Stimulated activated CD4-positive, alpha-beta T cell treated with anti-CD3 and anti-CD28 coated beads, Interleukin-1b, Interleukin-23, amount 100 ng/mL, for 48 hours (primary cell): ENCODE measurements around the gene SEC16A.
A peak's percentile ranks its signal among the peaks of the same experiment; 100 is the strongest.

Source experiments
- DNase-seq: peaks from one replicate; pipeline ENCODE4 v3.0.0-alpha.2; 2020

Gene SEC16A

GRCh38 chr9:136502940-136503550 lies 20.2 kb upstream of the SEC16A start:
- DNase-seq: no peak

- no peak for DNase-seq
These were observed 19.4 kb upstream of the SEC16A start for GRCh38 chr9:136502196-136502595.

- no peak for DNase-seq
These were observed 18.8 kb upstream of the SEC16A start for GRCh38 chr9:136501686-136502085.

DNA sequence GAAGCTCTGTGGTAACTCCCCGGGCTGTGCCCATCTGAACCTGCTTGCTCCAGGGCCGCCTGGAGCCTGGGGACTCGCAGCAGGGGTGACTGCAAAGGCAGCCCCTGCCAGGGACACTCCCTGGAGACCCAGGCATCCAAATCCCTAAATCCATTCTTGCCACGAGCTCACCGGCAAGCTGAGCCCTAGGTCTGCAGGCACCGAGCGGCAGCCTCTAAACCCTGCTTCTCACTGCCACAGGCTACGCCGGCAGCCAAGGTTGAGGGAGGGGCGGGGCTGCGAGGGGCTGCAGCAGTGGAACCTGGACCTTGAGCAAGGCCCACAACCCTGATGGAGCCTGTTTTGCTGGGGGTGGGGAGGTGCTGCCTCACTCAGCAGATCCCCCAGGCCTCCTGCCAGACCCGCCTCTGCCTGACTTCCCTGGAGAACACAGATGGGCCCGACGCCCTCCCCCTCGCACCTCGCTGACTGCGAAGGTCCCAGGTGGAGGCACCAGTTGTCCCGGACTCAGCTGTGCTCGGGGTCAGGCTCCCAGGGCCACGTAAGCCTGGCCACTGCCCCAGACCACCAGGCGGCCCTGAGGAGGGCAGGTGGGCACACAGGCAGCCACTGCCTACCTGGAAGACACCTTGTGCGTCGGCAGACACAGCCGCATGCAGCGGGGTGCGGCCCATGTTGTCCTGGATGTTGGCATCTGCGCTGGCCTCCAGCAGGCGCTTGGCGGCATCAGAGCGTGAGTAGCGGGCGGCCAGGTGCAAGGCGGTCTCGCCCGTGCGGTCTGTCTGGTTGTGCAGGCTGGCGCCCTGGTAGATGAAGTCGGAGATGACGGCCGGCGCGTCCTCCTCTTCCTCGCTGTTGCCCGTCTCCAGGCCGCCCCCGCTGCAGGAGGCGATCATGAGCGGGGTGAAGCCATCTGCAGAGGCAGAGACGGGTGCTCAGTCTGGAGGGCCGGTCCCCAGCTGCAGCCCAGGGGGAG lies 17.4 kb upstream of the SEC16A start:
- DNase-seq: no peak

DNA sequence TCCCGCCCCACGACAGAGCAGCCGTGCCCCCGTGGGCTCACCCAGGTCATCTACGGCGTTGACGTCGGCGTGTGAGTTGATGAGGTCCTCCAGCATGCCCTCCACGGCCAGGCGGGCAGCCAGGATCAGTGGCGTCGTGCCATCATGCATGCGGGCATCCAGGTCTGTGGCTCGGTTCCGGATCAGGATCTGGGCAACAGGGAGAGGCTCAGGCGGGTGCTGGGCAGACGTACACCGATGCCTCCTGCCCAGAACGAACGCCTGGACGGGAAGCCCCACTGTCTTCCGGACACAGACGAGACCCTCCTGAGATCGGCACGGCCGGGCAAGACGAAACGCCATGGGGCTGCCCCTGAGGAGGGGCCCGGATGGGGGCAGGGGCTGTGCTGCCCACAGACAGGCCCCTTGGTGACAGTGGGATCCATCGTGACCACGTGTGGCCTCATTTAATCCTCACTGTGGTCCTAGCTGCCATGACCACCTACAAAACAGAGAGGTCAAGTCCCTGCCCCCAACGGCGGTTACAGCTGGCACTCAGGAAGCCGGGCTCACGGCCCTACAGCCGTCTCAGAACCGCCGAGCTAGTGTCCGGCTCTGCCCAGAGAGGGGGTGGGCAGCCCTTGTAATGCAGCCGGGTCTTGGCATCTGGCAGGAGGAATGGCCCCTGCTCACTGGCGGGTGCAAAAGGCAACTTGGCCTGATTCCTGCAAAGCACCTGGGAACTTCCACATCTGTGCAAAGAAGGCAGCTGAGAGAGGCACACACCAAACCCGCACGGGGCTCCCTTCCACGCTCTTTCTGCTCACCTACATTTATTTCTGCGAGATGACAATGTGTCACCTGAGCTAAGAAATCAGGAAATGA lies 16.5 kb upstream of the SEC16A start:
- DNase-seq: no peak

GRCh38 chr9:136497916-136498695 lies 15.3 kb upstream of the SEC16A start:
- DNase-seq: no peak

DNA sequence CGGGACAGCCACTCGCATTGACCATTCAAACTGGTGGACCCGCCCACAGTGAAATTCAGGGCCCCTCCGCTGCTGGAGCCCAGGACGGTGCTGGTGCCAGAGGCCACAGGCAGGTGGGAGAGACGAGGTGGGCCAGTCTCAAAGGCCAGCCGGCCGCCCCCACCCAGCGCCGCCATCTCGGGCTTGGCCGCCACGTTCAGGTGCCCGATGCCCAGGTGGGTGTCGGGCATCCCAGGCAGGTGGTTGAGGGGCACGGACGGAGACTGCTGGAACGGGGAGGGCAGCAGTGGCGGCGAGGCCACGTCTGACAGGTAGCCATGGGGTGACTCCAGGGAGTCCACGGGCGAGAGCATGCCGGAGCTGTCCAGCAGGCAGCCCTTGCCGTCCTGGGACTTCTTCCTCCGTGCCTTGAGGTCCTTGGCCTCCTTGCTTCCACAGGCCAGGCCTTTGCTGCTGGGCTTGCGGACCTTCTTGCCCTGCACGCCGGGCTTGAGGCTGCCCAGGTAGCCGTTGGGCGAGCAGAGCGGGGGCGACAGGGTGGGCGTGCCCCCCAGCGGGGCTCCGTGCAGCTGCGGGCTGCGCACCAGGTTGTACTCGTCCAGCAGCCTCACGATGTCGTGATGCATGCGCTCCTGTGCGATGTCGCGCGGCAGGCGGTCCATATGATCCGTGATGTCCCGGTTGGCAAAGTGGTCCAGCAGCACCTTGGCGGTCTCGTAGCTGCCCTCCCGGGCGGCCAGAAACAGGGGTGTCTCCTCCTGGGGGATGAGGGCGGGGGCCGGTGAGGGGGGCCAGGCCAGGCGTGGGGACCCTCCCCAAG lies 14.2 kb upstream of the SEC16A start:
- DNase-seq: no peak

DNA sequence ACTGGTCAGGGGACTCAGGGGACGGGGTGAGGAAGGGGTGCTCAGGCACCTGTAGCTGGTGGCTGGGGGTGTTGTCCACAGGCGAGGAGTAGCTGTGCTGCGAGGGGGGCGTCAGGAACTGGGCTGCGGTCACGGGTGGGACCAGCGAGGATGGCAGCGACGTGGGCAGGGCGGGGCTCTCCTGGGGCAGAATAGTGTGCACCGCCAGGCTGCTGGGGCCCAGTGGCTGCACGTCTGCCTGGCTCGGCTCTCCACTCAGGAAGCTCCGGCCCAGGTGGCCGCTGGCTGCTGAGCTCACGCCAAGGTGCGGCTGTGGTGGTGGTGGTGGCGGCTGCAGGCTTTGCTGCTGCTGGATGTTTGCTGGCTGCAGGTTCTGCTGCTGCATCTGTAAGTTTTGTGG lies 13.3 kb upstream of the SEC16A start:
- DNase-seq: no peak

GRCh38 chr9:136495238-136495800 lies 12.5 kb upstream of the SEC16A start:
- DNase-seq: no peak

GRCh38 chr9:136494531-136495215 lies 11.8 kb upstream of the SEC16A start:
- DNase-seq: no peak

- DNase-seq: no peak
These were observed 11.2 kb upstream of the SEC16A start for GRCh38 chr9:136494012-136494411.

DNA sequence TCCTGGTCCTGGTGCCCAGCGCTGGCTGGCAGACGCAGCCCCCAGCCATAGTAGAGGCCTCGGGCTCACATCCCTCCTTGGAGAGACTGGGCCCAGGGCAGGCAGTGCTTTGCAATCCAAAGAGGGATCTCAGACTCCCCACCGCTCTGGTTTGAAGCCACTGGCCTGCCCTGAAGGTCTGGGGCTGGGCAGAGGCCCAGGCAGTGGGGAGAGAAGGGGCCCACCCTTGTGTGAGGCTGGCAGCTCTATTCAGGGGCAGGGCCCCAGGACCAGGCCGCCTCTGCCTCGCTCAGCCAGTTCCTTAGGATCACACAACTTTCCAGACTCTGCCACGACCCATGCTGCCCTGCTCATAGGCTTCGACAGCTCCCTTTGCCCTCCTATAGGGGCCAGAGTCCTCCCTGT lies 10.7 kb upstream of the SEC16A start:
- no peak for DNase-seq

- DNase-seq: no peak
These were observed 10.2 kb upstream of the SEC16A start for GRCh38 chr9:136492978-136493522.

DNA sequence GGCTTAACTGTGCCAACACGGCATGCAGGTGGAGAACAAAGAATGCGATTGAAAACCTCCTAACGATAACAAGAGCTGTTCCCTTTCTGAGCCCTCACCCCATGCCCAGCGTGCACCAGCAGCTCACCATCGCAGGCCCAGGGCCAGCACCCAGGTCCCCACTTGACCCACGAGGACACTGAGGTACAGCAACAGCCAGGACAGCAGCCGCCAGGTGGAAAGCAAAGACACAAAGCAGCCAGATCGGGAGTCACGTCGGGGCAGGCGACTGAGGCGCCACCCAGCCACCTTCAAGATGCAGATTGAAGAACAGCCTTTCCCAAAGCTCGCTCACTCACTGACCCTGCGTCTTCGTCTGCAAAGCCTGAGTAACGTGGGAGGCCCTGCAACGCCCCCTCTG lies 6.9 kb upstream of the SEC16A start:
- no peak for DNase-seq

DNA sequence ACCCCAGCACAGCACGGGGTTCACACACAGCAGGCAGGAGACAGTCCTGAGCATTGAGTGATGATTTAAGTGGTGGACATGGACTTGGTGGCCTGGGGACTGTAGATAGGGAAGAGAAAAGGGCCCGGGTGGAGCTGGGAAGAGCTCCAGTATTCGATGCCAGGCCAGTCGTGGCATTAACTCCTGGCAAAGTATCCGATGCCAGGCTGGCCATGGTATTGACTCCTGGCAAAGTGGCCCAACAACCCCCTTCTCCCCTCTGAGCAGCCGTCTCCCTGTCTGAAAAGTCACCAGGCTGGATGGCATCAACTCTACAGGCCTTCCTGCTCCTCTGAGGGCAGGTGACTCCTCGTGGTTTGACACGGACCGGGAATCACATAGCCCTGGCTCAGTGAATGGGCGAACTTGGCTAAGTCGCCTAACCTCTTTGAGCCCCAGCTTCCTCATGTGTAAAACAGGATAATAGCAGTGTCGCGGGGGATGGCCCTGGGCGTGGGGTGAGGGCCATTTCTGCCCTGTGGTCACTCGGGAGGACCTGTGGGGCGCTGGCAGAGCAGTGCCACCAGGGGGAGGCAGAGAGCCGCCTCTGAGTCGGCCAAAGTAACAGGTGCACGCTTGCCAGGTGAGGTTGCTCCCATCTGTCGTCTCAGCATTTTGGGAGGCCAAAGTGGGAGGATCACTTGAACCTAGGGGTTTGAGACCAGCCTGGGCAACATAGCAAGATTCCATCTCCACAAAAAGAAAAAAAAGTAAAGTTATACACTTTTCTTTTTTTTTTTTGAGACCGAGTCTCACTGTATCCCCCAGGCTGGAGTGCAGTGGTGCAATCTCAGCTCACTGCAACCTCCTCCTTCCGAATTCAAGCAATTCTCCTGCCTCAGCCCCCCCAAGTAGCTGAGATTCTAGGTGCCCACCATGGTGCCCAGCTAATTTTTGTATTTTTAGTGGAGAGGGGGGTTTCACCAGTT lies 5.7 kb upstream of the SEC16A start:
- peak; percentile 71 for DNase-seq

DNA sequence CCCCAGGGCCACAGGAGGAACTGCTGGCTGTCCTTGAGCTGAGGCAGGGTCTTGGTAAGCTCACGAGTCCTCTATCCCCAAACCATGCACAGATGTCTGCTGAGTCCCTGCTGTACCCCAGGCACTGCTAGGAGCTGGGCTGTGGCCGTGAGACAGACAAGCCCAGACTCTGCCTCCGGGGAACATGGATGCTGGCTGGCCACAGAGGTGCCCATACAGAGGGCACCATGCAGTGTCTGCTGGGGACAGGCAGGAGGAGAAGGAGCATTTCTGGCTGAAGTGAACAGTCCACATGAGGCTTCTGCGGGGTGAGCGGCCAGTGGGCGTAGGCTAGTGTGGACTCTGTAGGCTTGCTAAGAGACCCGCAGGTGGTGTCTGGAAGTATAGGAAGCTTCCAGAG lies 4.8 kb upstream of the SEC16A start:
- no peak for DNase-seq

GRCh38 chr9:136486823-136487620 lies 4.2 kb upstream of the SEC16A start:
- no peak for DNase-seq

DNA sequence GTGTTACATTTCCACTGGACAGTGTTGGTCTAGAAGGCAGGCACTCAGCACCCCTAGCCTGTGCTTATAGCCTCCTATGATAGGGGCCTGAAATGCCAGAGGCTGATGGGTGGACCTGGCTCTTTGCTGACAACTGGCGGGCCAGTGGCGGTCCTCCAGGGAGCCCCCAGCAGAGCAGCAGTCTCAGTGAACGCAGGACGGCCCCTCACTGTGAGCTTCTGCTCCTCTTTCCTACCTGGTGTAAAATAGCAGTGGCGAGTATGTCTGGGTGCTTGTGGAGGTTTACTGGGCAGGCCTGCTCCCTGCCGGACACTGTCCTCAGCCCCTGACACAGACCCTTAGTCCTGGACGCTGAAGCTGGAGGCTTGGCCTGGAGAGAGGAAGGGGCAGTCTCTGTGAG lies 3.3 kb upstream of the SEC16A start:
- DNase-seq: no peak
